Fibroblast of pulmonary artery (primary cell): ENCODE measurements around the gene THEMIS.

ENCODE experiments used
- DNase-seq: peaks from one replicate; pipeline ENCODE4 v3.0.0-alpha.2; 2010; ENCODE audit warnings: low read depth
- H3K4me3 ChIP-seq: replicated peaks from 2 replicates; pipeline ENCODE4 v1.5.1; 2011; ENCODE audit warnings: low read depth, mild to moderate bottlenecking, control low read depth, low read length, moderate library complexity
- TF ChIP-seq, protein P1 (sequence below): IDR thresholded peaks from 2 replicates; pipeline ENCODE4 v1.5.1; 2011; ENCODE audit warnings: mild to moderate bottlenecking, control low read depth, low read length, inconsistent platforms; ENCODE audit errors: missing control alignments

Gene THEMIS

DNA sequence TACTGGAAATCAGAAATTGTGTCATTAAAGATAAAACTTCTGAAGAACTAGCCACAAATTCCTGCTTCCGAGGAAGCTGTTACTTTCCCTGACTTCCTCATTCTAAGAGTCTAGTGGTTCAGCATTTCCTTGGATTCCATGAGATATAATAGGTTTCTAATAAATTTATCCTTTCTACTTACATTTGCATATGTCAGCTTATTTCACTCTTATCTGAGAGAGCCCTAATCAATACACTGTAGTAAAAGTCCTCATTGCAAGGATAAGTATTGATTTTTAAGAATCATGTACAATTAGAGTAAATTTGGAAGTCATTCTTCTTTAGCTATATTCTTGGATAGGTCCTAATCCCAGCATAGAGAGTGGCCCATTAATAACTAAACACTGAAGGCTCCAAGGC lies 16.9 kb upstream of the THEMIS start:
- no peak overlapping the region for H3K4me3 ChIP-seq
- no peak for DNase-seq
- TF ChIP-seq, protein P1, sequence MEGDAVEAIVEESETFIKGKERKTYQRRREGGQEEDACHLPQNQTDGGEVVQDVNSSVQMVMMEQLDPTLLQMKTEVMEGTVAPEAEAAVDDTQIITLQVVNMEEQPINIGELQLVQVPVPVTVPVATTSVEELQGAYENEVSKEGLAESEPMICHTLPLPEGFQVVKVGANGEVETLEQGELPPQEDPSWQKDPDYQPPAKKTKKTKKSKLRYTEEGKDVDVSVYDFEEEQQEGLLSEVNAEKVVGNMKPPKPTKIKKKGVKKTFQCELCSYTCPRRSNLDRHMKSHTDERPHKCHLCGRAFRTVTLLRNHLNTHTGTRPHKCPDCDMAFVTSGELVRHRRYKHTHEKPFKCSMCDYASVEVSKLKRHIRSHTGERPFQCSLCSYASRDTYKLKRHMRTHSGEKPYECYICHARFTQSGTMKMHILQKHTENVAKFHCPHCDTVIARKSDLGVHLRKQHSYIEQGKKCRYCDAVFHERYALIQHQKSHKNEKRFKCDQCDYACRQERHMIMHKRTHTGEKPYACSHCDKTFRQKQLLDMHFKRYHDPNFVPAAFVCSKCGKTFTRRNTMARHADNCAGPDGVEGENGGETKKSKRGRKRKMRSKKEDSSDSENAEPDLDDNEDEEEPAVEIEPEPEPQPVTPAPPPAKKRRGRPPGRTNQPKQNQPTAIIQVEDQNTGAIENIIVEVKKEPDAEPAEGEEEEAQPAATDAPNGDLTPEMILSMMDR, result no peak

GRCh38 chr6:127914240-127914639 lies 13.4 kb upstream of the THEMIS start:
- TF ChIP-seq, protein P1, result no peak
- DNase-seq, result no peak

DNA sequence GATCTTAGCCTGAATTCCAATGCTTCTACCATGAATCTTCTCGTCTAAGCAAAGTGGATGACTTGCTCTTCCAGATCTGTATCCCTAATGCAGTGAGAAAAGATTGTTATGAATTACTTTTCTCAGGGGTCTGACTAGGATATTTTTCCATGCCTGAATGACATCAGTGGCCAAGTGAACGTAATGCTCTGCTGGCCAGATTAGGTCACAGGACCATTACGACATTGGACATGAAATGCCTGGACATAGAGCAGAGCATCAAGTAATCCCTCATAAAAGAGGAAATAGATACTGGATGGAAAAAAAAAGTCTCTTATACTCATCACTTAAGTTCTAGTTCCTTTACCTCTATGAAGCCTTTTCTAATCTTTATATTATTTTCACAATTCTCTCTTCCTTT lies 12.1 kb upstream of the THEMIS start:
- H3K4me3 ChIP-seq, result no peak overlapping the region
- TF ChIP-seq, protein P1, result no peak
- no peak for DNase-seq

More at GRCh38 chr6:127914240-127914639, 13.4 kb upstream of the THEMIS start:
- H3K4me3 ChIP-seq, result no peak overlapping the region

DNA sequence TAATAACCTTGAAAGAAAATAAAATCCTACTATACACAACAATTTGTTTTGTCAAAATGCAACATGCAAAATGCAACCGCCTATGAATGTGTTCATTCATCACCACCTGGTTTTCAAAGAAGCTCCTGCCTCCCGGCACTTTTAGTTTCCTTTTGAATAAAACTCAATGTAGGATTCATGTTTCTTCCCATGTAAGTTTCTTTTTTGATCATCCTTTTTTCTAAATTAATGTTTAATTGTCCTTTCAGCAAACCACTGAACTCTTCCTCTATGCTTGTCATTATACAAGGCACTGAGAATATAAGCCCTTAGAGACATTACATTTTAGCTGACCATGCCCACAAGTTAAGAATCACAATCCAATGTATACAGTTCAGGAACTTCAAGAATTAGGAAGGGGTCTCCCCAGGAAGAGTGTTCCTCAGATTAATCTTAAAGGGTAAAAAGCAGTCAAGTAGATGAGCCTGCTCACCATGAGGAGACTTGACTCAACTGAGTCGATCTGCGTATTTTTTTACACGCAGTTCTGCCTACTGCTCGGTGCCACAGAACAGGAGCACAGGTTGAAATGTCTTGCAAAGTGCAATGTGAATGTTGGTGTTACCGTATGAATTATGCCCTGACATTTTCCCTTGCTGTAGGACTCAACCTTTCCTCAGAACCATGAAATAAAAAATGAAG lies 7.2 kb upstream of the THEMIS start:
- TF ChIP-seq, protein P1, result no peak
- no peak overlapping the region for H3K4me3 ChIP-seq
- DNase-seq, result no peak

DNA sequence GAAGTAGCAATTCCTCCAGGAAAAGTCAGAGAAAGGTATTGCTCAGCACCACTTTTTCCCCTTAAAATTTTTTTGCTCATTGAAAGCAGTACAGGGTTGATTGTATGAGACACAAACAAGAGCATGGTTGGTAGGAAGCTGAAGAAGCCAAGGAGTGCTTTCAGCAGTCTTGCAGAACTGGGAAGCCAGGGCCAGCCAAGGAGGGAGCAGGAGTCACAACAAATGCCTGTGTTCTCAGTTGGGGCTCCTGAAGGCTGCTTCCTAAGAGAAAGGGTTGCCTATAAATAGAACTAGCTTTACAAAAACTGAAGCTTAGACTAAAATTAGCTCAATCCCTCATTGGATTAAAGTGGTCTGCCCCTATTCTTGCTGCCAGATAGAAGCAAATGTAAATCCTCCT lies 3.3 kb upstream of the THEMIS start:
- no peak for DNase-seq
- no peak overlapping the region for H3K4me3 ChIP-seq
- TF ChIP-seq, protein P1, result no peak

DNA sequence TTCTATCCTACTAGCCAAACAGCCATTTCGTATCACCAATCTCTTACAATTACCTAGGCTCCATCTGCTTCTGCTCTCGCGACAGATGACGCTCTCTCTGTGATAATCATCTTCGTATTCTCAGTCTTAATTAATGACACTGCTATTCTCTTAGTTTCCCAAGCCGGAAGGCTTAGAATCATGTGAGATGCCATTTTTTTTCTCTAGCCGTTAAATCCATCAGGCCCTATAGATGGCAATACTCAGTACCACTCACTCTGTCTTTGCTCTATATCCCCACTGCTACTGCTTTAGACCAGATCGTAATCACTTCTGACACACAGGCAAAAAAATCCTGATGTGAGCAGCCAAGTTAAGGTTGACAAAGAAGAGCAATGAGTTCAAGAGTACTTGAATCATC lies 2.1 kb upstream of the THEMIS start:
- TF ChIP-seq, protein P1, result no peak
- DNase-seq, result no peak
- no peak overlapping the region for H3K4me3 ChIP-seq

DNA sequence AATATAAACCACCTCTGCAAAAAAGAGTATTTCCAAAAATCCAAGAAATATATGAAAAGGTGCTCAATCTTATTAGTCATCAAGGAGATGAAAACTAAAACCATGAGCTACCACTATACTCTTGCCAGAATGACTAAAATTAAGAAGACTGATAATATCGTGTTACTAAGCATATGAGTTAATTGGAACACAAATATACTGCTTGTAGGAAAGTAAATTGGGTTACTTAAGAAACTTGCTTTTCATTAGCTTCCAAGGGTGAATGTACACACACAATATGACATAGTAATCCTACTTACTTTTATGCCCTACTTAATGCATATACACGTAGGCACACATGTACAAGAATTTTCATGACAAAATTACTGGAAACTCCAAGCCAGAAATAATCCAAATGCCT lies 3.4 kb downstream of the THEMIS start:
- H3K4me3 ChIP-seq, result no peak overlapping the region
- TF ChIP-seq, protein P1, result no peak
- no peak for DNase-seq
